Prostate gland (tissue), 2 donors: ENCODE measurements around the gene OR56A3. TPM values are rescaled to one million over a fixed set of nuclear protein-coding genes. Genes with fewer than 3 reads are reported as not detected.

ENCODE experiments used
- DNase-seq: peaks from one replicate; pipeline ENCODE4 v3.0.0-alpha.2; 2019; ENCODE audit warnings: low spot score
- H3K27ac ChIP-seq, 2 donors: fragments of 200-600 bp; sonication (generic); 2 replicates each; pipeline ENCODE4 v1.5.1; 2017 to 2019
- H3K27me3 ChIP-seq: fragments of 200-600 bp; sonication (generic); replicated peaks from 2 replicates; pipeline ENCODE4 v1.5.1; 2019; ENCODE audit not compliant: insufficient read depth
- H3K36me3 ChIP-seq, 2 donors: fragments of 200-600 bp; sonication (generic); 1 replicate in 1 of 2; 2 replicates in 1 of 2; pipeline versions ENCODE4 v1.5.1 to v1.8.1; 2017 to 2019
- H3K4me1 ChIP-seq: fragments of 200-600 bp; sonication (generic); replicated peaks from 2 replicates; pipeline ENCODE4 v1.5.1; 2019
- H3K4me3 ChIP-seq, 2 donors: fragments of 200-600 bp; sonication (generic); 2 replicates each; pipeline ENCODE4 v1.5.1; 2017 to 2019
- H3K9me3 ChIP-seq: fragments of 200-600 bp; sonication (generic); 2 replicates; pipeline ENCODE4 v1.5.1; 2017
- POLR2A ChIP-seq: fragments of 450-650 bp; IDR thresholded peaks from one replicate; pipeline ENCODE4 v1.6.1; 2016; ENCODE audit warnings: antibody characterized with exemption, mild to moderate bottlenecking
- POLR2AphosphoS5 ChIP-seq: sonication (generic); formaldehyde crosslinking; IDR thresholded peaks from one replicate; pipeline ENCODE4 v1.6.1; 2017; ENCODE audit warnings: antibody characterized with exemption
- WGBS: methylation state at CpG from one replicate; pipeline ENCODE4 v1.1.5; 2018; 5-methylcytosine and 5-hydroxymethylcytosine counted together
- intact Hi-C: fragments of 100-400 bp; cut with DNase I; formaldehyde crosslinking; loops from one replicate; pipeline ENCODE4 v1.14.2; 2022
- total RNA-seq, 2 donors: library from RNA; depleted of rRNA; stranded (reverse); fragments of >200 nt; gene quantifications; one replicate each; pipeline ENCODE4 v1.1.0, GENCODE V29; 2016
- TF ChIP-seq, protein P1 (sequence below), 4 experiments: fragments of 200-600 bp in 2 of 4; fragments of 450-650 bp in 2 of 4; sonication (generic) in 2 of 4; IDR thresholded peaks; 1 replicate in 3 of 4; 2 replicates in 1 of 4; pipeline ENCODE4 v1.5.1; 2016 to 2019; ENCODE audit warnings: antibody characterized with exemption in 4 of 4, mild to moderate bottlenecking in 2 of 4, moderate library complexity in 2 of 4

Gene OR56A3
- total RNA-seq, 2 donors from 2014 or later: 0.11 TPM; not detected in 1

DNA sequence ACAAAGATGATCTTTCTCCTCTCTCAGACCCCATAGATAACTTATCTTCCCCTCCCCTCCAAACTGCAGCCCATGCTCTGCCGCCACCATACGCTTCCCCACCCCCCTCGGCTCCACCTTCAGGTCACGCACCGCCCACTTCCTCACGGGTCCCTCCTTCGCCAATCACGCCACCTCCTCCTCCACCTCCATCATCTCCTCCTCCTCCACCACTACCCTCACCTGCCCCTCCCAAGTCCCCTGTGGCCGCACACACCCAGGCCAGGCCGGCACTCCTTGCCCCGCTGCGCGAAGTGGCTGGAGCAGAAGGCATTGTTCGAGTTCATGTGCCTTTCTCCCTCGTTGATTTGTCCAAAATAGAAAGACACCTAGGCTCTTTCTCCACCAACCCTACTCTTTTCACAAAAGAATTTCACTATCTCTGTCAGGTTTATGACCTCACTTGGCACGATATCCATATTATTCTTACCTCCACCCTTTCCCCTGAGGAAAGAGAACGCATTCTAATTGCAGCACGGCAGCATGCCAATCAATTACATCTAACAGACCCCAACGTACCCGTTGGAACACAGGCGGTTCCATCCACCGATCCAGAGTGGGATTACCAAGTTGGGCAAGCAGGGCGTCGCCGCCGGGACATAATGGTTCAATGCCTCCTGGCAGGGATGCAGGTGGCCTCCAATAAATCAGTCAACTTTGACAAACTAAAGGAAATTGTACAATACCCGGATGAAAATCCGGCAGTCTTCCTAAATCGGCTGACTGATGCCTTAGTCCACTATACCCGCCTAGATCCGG lies 12.3 kb upstream of the OR56A3 start:
- WGBS: 91% methylated on average over 31 of the region's 31 CpGs
- TF ChIP-seq, protein P1, sequence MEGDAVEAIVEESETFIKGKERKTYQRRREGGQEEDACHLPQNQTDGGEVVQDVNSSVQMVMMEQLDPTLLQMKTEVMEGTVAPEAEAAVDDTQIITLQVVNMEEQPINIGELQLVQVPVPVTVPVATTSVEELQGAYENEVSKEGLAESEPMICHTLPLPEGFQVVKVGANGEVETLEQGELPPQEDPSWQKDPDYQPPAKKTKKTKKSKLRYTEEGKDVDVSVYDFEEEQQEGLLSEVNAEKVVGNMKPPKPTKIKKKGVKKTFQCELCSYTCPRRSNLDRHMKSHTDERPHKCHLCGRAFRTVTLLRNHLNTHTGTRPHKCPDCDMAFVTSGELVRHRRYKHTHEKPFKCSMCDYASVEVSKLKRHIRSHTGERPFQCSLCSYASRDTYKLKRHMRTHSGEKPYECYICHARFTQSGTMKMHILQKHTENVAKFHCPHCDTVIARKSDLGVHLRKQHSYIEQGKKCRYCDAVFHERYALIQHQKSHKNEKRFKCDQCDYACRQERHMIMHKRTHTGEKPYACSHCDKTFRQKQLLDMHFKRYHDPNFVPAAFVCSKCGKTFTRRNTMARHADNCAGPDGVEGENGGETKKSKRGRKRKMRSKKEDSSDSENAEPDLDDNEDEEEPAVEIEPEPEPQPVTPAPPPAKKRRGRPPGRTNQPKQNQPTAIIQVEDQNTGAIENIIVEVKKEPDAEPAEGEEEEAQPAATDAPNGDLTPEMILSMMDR (IDR thresholded peaks at IDR 0.05): no peak
- TF ChIP-seq POLR2AphosphoS5 (no peak), POLR2A (no peak)
- intact Hi-C loops: no loop called here

GRCh38 chr11:5930614-5931013 lies 11.4 kb upstream of the OR56A3 start:
- no peaks in the 10 kb centered on the region for H3K4me1 ChIP-seq
- intact Hi-C loops: no loop called here
- WGBS: 95% methylated on average over 19 of the region's 19 CpGs
- no peaks in the 10 kb centered on the region for H3K27me3 ChIP-seq
- H3K9me3 ChIP-seq: no peaks in the 10 kb centered on the region
- H3K27ac ChIP-seq: no peak overlapping the region
- no peaks in the 10 kb centered on the region for H3K36me3 ChIP-seq
- no peak overlapping the region for H3K4me3 ChIP-seq
- TF ChIP-seq, protein P1 (IDR thresholded peaks at IDR 0.05): no peak
- no peak for TF ChIP-seq POLR2A
- no peak for TF ChIP-seq POLR2AphosphoS5
- DNase-seq: no peak

More for the DNA sequence above, 12.3 kb upstream of the OR56A3 start:
- H3K27me3 ChIP-seq: no peaks in the 10 kb centered on the region
- no peaks in the 10 kb centered on the region for H3K36me3 ChIP-seq
- no peak for DNase-seq
- no peak overlapping the region for H3K4me3 ChIP-seq
- no peak overlapping the region for H3K27ac ChIP-seq
- no peaks in the 10 kb centered on the region for H3K9me3 ChIP-seq
- H3K4me1 ChIP-seq: no peaks in the 10 kb centered on the region

- H3K27me3 ChIP-seq: no peaks in the 10 kb centered on the region
- no peak for DNase-seq
- no peak for TF ChIP-seq POLR2A
- TF ChIP-seq, protein P1 (IDR thresholded peaks at IDR 0.05): no peak
- TF ChIP-seq POLR2AphosphoS5: no peak
These were observed 11.0 kb upstream of the OR56A3 start for GRCh38 chr11:5931061-5931460.

GRCh38 chr11:5932671-5933070 lies 9.4 kb upstream of the OR56A3 start:
- Histone ChIP-seq H3K9me3 (no peaks in the 10 kb centered on the region), H3K4me3 (no peak overlapping the region), H3K27ac (no peak overlapping the region), H3K36me3 (no peaks in the 10 kb centered on the region), H3K4me1 (no peaks in the 10 kb centered on the region), H3K27me3 (no peaks in the 10 kb centered on the region)
- TF ChIP-seq, protein P1 (IDR thresholded peaks at IDR 0.05): no peak
- no peak for TF ChIP-seq POLR2AphosphoS5
- no peak for TF ChIP-seq POLR2A
- intact Hi-C loops: no loop called here
- 96% methylated on average over 11 of the region's 11 CpGs for WGBS
- DNase-seq: no peak

More at GRCh38 chr11:5931061-5931460, 11.0 kb upstream of the OR56A3 start:
- Histone ChIP-seq H3K36me3 (no peaks in the 10 kb centered on the region), H3K4me1 (no peaks in the 10 kb centered on the region), H3K9me3 (no peaks in the 10 kb centered on the region), H3K4me3 (no peak overlapping the region), H3K27ac (no peak overlapping the region)
- intact Hi-C loops: no loop called here
- WGBS: 92% methylated on average over 8 of the region's 8 CpGs

DNA sequence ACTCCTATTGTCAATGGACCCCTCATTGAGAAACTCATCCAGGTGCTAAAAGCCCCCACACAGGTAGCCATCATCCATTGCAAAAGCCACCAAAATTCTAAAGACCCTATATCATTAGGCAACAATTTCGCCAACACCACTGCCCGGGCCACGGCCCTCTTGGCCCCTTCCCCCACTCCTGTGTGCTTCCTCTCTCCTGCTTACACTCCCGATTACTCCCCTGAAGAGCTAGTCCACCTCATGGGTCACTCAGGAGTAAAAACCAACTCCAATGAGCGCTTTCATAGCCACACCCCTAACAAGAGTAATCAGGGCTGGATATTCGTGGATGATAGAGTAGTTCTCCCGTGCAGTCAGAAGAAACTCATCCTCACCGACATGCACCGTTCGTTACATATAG lies 8.9 kb upstream of the OR56A3 start:
- Histone ChIP-seq H3K27ac (no peak overlapping the region), H3K36me3 (no peaks in the 10 kb centered on the region), H3K9me3 (no peaks in the 10 kb centered on the region), H3K4me3 (no peak overlapping the region), H3K27me3 (no peaks in the 10 kb centered on the region), H3K4me1 (no peaks in the 10 kb centered on the region)
- WGBS: 94% methylated on average over 10 of the region's 10 CpGs
- intact Hi-C loops: no loop called here
- no peak for DNase-seq
- TF ChIP-seq, protein P1 (IDR thresholded peaks at IDR 0.05): no peak
- TF ChIP-seq POLR2AphosphoS5 (no peak), POLR2A (no peak)
